Activated naive CD4-positive, alpha-beta T cell treated with anti-CD3 and anti-CD28 coated beads, Interleukin-2, amount 10 ng/mL, durations not matched to agents 7 days and 5 days (primary cell): ENCODE measurements around the gene KIAA1217.

ENCODE experiments used
- CTCF ChIA-PET: fragments of 350-600 bp; sonication (Branson Sonifier 250); formaldehyde crosslinking; loops from one replicate; lab custom pipeline; 2021; ENCODE audit warnings: antibody characterized with exemption; lab: Charles Lee
- DNase-seq: peaks from one replicate; pipeline ENCODE4 v3.0.0-alpha.2; 2020
- H3K27ac Mint-ChIP-seq: one replicate; pipeline ENCODE4 v1.8.0; 2021; ENCODE audit warnings: mild to moderate bottlenecking, moderate library complexity, mixed read lengths
- H3K27me3 Mint-ChIP-seq: one replicate; pipeline ENCODE4 v1.8.0; 2021; ENCODE audit warnings: mild to moderate bottlenecking, mixed read lengths
- H3K36me3 Mint-ChIP-seq: one replicate; pipeline ENCODE4 v1.8.0; 2021; ENCODE audit warnings: mixed read lengths
- H3K4me1 Mint-ChIP-seq: one replicate; pipeline ENCODE4 v1.8.0; 2021; ENCODE audit warnings: mixed read lengths
- H3K4me3 Mint-ChIP-seq: one replicate; pipeline ENCODE4 v1.8.0; 2021; ENCODE audit warnings: mild to moderate bottlenecking, moderate library complexity, mixed read lengths
- H3K9me3 Mint-ChIP-seq: one replicate; pipeline ENCODE4 v1.8.0; 2021; ENCODE audit warnings: mixed read lengths

The KIAA1217 gene

DNA sequence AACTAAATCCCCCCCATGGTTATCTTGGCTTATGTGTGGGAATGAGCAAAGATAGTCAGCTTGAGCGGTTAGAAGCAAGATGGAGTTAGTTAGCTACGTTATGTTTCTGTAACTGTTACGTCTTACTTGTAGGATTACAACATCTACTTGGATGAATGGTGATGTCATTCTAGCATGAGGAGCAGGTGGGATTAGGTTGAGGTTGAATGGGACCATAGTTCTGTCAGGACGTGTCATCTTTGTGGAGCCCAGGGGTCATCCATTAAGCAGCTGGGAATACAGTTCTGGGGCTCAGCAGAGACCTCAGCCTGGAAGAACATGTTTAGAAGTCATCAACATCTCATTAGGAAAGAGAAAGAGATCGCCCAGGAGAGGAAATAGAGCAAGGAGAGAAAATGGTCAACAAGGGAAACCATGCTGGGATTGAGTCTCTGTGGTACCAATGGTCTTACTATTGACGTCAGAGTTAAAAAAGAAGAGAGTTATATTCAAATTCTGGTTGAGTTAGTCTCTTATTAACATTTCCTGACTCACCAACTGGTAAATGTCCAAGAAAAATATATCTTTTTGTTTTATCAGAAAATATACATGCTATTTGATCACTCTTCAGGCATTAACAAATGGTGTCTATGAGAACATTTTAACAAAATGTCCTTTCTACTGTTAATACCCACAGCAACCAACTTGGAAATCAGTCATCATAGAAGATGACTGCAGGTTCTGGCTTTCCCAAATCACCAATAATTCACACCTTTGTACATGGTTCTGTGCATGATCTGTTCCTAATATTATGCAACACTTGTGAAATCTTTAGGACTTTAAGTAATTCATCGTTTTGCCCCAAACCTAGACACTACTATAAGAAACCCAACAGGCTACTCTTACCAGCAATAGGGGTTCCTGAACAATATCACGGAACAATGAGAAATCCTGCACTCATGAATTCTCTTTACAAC, 96.9 kb downstream of the KIAA1217 start:
- Mint-ChIP-seq H3K4me3 (no peak overlapping the region), H3K27me3 (no peaks in the 10 kb centered on the region), H3K4me1 (no peaks in the 10 kb centered on the region), H3K27ac (no peak overlapping the region), H3K9me3 (no peaks in the 10 kb centered on the region), H3K36me3 (no peaks in the 10 kb centered on the region)
- no peak for DNase-seq
- CTCF ChIA-PET, result no interaction called here

DNA sequence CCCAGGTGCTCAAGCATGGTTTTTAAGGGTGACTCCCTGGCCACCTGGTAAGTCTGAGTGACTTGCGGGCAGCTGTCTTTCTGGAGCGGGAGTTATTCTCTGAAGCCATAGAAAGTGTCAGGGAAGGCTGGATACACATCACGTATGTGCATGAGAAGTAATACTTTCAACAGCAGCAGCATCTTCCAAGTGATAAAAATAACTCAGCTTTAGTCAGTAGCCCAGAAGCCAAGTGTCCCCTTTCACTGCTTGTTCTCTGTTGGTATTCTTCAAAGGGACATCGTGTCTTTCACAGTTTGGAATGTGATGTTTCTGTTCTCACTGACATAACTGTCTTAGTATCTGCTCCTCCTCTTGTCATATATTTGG, 97.6 kb downstream of the KIAA1217 start:
- H3K4me1 Mint-ChIP-seq, result no peaks in the 10 kb centered on the region
- H3K27ac Mint-ChIP-seq, result no peak overlapping the region
- H3K9me3 Mint-ChIP-seq, result no peaks in the 10 kb centered on the region
- H3K4me3 Mint-ChIP-seq, result no peak overlapping the region
- CTCF ChIA-PET, result interaction anchor here (1.2 kb wide), 1 partner anchor 54 kb away, joined by 3 read pairs; no protein-coding TSS in a partner anchor
- no peaks in the 10 kb centered on the region for H3K36me3 Mint-ChIP-seq
- H3K27me3 Mint-ChIP-seq, result no peaks in the 10 kb centered on the region
- no peak for DNase-seq

DNA sequence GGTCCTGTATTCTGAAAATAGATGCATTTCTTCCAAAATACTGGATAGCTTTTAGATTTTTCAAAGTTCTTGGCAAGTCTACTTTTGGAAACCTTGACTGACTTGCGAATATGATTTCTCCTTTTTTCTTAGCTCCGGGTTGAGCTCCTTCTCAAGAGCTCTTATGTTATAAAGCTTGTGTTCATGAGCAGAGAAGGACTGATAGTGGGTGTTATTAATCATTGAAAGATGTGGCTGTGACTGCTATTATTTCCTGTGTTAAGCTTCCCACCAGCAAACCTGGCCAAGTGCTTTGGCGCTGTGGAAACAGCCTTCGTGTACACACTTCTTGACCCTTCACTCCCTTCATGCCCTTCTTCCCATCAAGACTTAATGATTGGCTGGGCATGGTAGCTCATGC, 98.2 kb downstream of the KIAA1217 start:
- Mint-ChIP-seq H3K36me3 (no peaks in the 10 kb centered on the region), H3K4me1 (no peaks in the 10 kb centered on the region), H3K9me3 (no peaks in the 10 kb centered on the region), H3K27ac (no peak overlapping the region), H3K27me3 (no peaks in the 10 kb centered on the region), H3K4me3 (no peak overlapping the region)
- CTCF ChIA-PET, result interaction anchor here (1.2 kb wide), 1 partner anchor 53 kb away, joined by 3 read pairs; no protein-coding TSS in a partner anchor
- no peak for DNase-seq

DNA sequence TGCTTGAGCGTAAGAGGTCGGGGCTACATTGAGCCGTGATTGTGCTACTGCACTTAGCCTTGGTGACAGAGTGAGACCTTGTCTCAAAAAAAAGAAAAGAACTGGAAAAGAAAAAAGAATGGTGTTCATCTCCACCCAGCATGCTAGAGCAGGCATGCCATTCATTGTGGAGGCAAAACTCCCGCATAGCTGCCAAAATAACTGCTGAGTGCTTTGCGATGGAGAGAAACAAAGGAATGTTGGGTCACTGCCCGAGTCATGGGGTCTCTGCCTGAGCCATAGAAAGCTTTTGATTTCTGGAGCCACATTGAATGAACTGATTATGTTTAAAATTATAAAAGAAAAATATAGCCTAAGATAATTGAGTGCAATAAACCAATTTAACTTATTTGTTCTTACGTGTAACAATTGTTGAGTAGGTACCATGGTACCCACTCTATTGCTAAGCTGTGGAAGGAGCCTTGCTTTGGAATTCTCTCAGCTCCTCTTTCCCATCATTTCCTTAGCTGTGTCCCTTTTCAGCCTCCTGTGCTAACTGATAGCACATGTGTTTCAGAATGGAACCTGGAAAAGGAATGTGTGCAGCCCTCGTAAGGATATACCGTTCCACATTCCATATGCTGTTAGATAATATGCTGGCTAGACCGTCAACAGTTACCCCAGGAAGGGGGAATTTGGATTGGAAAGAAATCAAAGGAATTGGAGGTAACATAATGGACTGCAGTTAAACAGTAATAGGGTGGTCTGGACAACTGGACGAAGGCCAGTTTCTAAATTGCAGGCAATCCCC, 99.0 kb downstream of the KIAA1217 start:
- Mint-ChIP-seq H3K27ac (no peak overlapping the region), H3K36me3 (no peaks in the 10 kb centered on the region), H3K4me3 (no peak overlapping the region), H3K4me1 (no peaks in the 10 kb centered on the region), H3K9me3 (no peaks in the 10 kb centered on the region), H3K27me3 (no peaks in the 10 kb centered on the region)
- no peak for DNase-seq
- CTCF ChIA-PET, result interaction anchor here (1.2 kb wide), 1 partner anchor 53 kb away, joined by 3 read pairs; no protein-coding TSS in a partner anchor

DNA sequence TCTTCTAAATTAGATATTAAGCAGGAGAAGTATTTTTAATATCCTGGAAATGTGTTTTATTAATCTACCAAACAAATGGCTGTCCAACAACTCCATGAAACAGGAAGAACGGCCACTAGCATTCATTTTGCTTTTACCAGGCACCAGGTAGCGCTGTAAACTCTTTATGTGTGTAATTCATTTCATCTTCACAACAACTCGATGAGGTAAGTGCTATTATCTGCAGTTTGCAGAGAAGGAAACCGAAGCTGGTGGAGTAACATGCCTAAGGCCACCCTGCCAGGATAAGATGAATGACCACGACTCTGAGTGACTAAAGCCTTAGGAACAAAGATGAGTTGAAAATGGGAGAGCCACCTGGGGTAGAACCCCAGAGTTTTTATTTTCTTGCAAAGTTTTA, 101.2 kb downstream of the KIAA1217 start:
- no peaks in the 10 kb centered on the region for H3K9me3 Mint-ChIP-seq
- no peaks in the 10 kb centered on the region for H3K27me3 Mint-ChIP-seq
- CTCF ChIA-PET, result no interaction called here
- H3K4me3 Mint-ChIP-seq, result no peak overlapping the region
- no peak overlapping the region for H3K27ac Mint-ChIP-seq
- DNase-seq, result no peak
- no peaks in the 10 kb centered on the region for H3K36me3 Mint-ChIP-seq
- H3K4me1 Mint-ChIP-seq, result no peaks in the 10 kb centered on the region

DNA sequence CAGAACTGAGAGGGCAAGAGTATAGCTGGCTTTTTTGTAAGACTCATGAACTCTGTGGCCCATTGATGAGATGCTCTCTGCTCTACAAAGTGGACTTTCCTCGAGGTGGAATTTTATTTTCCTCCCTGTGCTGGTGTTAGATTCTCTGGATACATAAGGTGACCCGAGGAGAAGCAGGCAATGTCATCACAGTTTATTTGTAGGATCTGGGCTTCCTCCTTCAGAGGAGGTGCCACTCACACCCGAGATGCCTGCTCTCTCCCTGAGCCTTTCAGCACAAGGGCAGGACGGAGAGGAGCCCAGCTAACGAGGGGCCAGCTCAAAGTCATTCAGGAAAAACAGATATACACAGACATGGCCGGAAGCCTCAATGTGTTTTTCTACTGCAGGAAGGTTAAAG, 103.0 kb downstream of the KIAA1217 start:
- Mint-ChIP-seq H3K4me3 (no peak overlapping the region), H3K27ac (no peak overlapping the region), H3K36me3 (no peaks in the 10 kb centered on the region), H3K9me3 (no peaks in the 10 kb centered on the region), H3K27me3 (no peaks in the 10 kb centered on the region), H3K4me1 (no peaks in the 10 kb centered on the region)
- DNase-seq, result no peak
- CTCF ChIA-PET, result no interaction called here

DNA sequence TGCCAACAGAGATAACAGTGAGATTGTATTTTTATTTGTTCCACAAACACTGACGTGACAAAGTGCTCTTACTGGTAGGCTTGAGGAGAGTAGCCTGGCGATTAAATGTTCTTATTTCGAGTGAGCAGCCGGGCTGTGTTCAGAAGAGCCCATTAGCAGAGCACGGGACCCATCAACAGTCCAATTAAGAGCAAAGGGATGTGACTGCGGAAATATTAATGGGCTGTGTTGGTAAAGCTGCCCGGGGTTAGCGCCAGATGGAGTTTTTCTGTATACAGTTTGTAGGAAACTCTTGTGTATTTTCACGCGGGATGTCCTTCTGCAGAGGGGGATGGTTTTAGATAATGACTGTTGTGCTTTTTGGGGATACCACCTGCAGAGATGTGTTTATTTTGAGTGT, 104.3 kb downstream of the KIAA1217 start:
- CTCF ChIA-PET, result no interaction called here
- no peak overlapping the region for H3K27ac Mint-ChIP-seq
- no peak for DNase-seq
- no peaks in the 10 kb centered on the region for H3K36me3 Mint-ChIP-seq
- H3K4me1 Mint-ChIP-seq, result no peaks in the 10 kb centered on the region
- H3K9me3 Mint-ChIP-seq, result no peaks in the 10 kb centered on the region
- no peaks in the 10 kb centered on the region for H3K27me3 Mint-ChIP-seq
- no peak overlapping the region for H3K4me3 Mint-ChIP-seq

DNA sequence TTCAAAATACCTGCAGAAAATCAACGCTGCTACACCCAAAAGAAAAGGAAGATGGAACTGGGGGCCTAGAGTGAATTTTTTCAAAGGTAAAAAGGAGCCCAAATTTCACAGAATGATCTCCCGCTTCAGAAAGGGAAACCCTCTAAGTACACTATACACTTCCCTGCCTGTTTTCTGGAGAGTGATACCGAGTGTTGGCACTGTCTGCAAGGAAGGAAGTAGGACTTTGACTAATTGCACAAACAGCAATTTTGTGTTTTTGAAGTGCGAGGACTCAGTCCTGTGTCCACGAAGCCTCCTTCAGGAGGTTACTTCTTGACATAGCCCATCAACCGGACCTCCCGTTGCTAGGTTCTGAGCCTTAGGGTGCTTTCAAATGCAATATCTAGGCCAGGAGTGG, 106.3 kb downstream of the KIAA1217 start:
- Mint-ChIP-seq H3K27me3 (no peaks in the 10 kb centered on the region), H3K27ac (no peak overlapping the region), H3K4me1 (no peaks in the 10 kb centered on the region), H3K9me3 (no peaks in the 10 kb centered on the region), H3K36me3 (no peaks in the 10 kb centered on the region), H3K4me3 (no peak overlapping the region)
- no peak for DNase-seq
- CTCF ChIA-PET, result no interaction called here

DNA sequence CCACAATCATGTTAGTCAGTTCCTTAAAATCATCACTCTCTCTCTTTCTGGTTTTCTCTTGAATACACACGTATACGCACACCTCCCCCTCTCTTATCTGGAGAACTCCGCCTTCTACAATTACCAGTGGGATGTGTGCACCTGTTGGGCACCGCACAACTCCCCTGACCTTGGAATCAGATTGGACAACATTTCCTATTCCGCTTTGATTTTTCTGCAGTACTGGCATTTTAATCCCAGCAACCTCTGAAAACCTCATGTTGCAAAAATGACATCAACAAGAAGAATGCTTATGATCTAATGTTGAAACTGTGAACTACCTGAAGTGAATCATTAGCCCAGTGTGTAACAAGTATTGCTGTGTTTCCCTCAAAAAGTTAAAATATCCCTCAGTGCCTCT, 109.6 kb downstream of the KIAA1217 start:
- Mint-ChIP-seq H3K9me3 (no peaks in the 10 kb centered on the region), H3K27ac (no peak overlapping the region), H3K27me3 (no peaks in the 10 kb centered on the region), H3K36me3 (no peaks in the 10 kb centered on the region), H3K4me1 (no peaks in the 10 kb centered on the region), H3K4me3 (no peak overlapping the region)
- no peak for DNase-seq
- CTCF ChIA-PET, result interaction anchor here (0.9 kb wide), 1 partner anchor 100 kb away, joined by 3 read pairs; no protein-coding TSS in a partner anchor

DNA sequence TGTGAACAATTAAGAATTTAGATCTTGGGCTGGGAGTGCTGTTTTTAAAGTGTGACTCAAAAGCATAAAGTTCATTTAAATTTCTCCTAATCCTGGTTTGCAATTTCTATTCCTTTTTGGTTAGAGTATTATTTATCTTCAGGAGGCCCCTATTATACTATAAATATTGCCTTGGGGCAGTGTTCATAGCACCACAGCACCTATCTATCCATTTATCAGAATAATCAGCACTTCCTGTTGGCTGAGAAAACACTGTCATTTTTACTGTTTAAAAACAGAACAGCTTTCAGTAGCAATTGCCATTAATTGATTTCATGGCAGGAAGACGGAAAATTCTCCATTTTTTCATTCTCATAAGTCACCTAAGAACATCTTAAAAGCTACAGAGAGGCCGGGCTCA, 111.4 kb downstream of the KIAA1217 start:
- H3K9me3 Mint-ChIP-seq, result no peaks in the 10 kb centered on the region
- no peaks in the 10 kb centered on the region for H3K36me3 Mint-ChIP-seq
- H3K27ac Mint-ChIP-seq, result no peak overlapping the region
- H3K4me3 Mint-ChIP-seq, result no peak overlapping the region
- no peak for DNase-seq
- H3K27me3 Mint-ChIP-seq, result no peaks in the 10 kb centered on the region
- no peaks in the 10 kb centered on the region for H3K4me1 Mint-ChIP-seq
- CTCF ChIA-PET, result no interaction called here

DNA sequence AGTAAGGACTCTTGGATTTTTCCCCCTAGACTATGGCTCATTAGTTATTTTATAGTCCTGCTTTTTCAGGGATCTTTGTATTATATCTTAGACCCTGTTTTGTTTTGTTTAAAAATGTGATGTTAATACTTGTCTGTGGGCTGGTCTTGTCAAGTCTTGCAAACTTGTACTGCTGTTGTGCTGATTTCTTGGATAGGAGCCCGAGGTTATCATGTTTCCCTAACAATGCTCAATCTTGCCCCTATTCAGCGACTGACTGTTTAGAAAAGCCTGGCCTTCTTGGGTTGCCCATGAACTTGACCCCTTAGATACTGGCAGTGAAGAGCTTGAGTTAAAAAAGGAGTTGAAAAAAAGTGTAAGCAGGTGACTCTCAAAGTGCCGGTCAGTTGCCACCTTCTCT, 115.7 kb downstream of the KIAA1217 start:
- CTCF ChIA-PET, result no interaction called here
- Mint-ChIP-seq H3K27ac (no peak overlapping the region), H3K27me3 (no peaks in the 10 kb centered on the region), H3K4me3 (no peak overlapping the region), H3K36me3 (no peaks in the 10 kb centered on the region), H3K4me1 (no peaks in the 10 kb centered on the region), H3K9me3 (peaks cover 5% of the 10 kb centered on the region)
- DNase-seq, result no peak

DNA sequence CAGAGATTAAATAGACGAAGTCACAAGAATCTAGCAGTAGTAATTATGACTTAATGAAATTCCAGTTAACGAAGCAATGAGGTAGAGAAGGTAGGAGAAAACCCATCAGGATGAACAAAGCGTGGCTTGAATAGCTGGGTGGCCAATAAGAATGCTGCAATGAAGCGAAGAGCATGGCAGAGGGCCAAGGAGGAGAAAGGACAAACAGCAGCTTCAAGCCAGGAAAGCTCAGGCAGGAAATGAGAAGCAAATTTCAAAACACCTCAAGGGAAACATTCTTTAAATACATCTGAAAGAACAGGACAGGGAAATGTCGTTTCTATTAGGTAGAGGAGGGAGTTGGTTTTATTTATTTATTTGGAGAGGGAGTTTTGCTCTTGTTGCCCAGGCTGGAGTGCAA, 122.5 kb downstream of the KIAA1217 start:
- no peak for DNase-seq
- H3K27ac Mint-ChIP-seq, result no peak overlapping the region
- no peaks in the 10 kb centered on the region for H3K27me3 Mint-ChIP-seq
- no peak overlapping the region for H3K4me3 Mint-ChIP-seq
- H3K9me3 Mint-ChIP-seq, result peaks cover 7% of the 10 kb centered on the region
- no peaks in the 10 kb centered on the region for H3K36me3 Mint-ChIP-seq
- CTCF ChIA-PET, result no interaction called here
- H3K4me1 Mint-ChIP-seq, result no peaks in the 10 kb centered on the region

DNA sequence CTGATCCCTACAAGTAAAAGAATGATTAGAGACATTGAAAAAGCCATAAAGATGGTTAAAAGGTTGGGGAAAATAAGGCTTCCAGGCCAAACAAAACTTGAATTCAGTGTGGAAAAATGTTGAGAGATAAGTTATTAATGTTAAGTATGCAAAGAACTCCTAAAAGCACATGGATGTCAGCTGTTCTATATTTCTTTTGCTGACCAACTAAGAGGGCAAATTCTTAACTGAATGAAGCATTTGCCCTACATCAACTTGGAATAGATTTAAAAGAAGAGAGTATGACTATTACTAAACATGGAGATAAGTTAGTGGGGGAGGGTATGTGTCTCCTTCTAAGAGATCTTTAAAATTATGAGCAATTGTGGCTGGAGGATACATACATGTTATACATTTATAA, 124.8 kb downstream of the KIAA1217 start:
- DNase-seq, result no peak
- H3K9me3 Mint-ChIP-seq, result peaks cover 3% of the 10 kb centered on the region
- no peaks in the 10 kb centered on the region for H3K4me1 Mint-ChIP-seq
- H3K27ac Mint-ChIP-seq, result no peak overlapping the region
- no peaks in the 10 kb centered on the region for H3K36me3 Mint-ChIP-seq
- CTCF ChIA-PET, result no interaction called here
- H3K4me3 Mint-ChIP-seq, result no peak overlapping the region
- H3K27me3 Mint-ChIP-seq, result no peaks in the 10 kb centered on the region

DNA sequence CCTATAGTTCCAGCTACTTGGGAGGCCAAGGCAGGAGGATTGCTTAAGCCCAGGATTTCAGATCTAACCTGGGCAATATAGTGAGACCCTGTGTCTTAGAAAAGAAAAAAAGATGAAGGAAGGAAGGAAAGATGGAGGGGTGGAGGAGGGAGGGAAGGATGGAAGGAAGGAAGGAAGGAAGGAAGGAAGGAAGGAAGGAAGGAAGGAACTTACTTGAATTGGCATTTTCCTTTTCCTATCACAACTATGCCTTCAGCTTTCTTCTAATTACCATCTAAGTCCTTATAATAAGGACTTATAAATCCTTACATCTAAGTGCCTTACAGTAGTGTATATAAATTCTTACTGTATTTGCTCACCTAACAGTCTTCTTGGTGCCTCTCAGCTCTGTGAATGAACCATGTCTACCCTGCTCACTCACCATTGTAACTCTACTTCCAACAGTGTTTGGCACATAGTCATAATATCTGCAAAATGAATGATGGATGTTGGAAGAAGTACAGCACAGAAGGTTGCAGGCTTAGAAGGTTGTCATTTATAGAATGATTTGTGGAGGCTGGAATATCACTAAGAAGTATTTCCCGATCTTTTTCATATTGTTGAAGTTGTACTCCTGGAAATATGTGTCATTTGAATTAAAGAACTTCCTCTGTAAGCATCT, 125.5 kb downstream of the KIAA1217 start:
- no peak for DNase-seq
- no peak overlapping the region for H3K4me3 Mint-ChIP-seq
- H3K9me3 Mint-ChIP-seq, result peaks cover 3% of the 10 kb centered on the region
- H3K27me3 Mint-ChIP-seq, result no peaks in the 10 kb centered on the region
- no peak overlapping the region for H3K27ac Mint-ChIP-seq
- CTCF ChIA-PET, result no interaction called here
- no peaks in the 10 kb centered on the region for H3K4me1 Mint-ChIP-seq
- H3K36me3 Mint-ChIP-seq, result no peaks in the 10 kb centered on the region
